ENCODE results near the gene SEC24B.

SEC24B gene

GRCh38 chr4:109414938-109415337 is 18.7 kb upstream of the SEC24B start:
- no peak overlapping the region for H3K27ac ChIP-seq
- TF ChIP-seq CTCF (IDR thresholded peaks at IDR 0.05) = no peak
- TF ChIP-seq ZFX (IDR thresholded peaks at IDR 0.05; ENCODE audit: borderline replicate concordance) = no peak

GRCh38 chr4:109418588-109418987 is 15.0 kb upstream of the SEC24B start:
- no peak overlapping the region for H3K27ac ChIP-seq
- TF ChIP-seq ZFX (IDR thresholded peaks at IDR 0.05; ENCODE audit: borderline replicate concordance) = no peak
- TF ChIP-seq CTCF (IDR thresholded peaks at IDR 0.05) = no peak

DNA sequence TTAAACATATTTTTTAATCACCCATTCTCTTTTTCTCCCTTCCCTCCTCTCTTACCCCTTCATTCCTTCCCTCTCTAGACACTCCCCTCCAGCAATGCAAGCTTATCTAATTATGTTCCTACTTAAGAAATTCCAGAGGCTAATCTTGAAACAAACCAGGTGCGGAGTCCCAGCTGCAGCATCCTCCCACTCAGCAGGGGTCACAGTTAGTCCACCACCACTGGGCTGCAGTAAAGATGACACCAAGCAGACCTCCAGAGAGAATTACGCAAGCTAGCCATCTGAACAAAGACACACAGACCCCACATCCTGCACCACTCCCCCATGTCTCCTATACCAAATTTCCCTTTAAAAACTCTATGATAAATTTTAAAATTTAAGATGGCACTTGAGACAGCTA is 13.9 kb upstream of the SEC24B start:
- H3K27ac ChIP-seq = no peak overlapping the region
- TF ChIP-seq CTCF (IDR thresholded peaks at IDR 0.05) (no peak), ZFX (IDR thresholded peaks at IDR 0.05; ENCODE audit: borderline replicate concordance) (no peak)

DNA sequence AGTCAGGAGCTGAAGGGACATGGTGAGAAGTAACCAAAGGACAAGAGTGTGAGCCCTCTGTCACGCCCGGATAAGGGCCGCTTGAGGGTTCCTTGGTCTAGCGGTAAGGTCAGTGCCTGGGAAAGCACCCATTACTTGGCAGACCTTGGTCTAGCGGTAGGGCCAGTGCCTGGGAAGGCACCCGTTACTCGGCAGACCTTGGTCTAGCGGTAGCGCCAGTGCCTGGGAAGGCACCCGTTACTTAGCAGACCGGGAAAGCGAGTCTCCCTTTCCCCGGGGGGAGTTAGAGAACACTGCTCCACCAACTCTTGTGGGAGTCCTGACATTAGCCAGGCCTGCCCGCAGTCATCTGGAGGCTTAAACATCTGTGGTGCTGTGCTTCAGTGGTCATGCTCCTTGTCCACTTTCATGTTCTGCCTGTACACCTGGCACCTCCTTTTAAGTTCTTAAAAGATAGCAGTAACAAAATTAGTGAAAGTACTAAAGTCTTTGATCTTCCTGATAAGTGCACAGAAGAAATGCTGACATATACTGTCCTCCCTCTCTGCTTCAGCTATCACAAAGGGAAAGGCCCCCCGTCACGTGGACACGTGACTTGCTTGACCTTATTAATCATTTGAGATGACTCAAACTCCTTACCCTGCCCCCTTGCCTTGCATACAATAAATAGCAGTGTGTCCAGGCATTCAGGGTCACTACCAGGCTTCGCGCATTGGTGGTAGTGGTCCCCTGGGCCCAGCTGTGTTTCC is 9.3 kb upstream of the SEC24B start:
- no peak for TF ChIP-seq ZFX (IDR thresholded peaks at IDR 0.05; ENCODE audit: borderline replicate concordance)
- no peak for TF ChIP-seq CTCF (IDR thresholded peaks at IDR 0.05)
- H3K27ac ChIP-seq = no peak overlapping the region

- TF ChIP-seq CTCF (IDR thresholded peaks at IDR 0.05) (no peak), ZFX (IDR thresholded peaks at IDR 0.05; ENCODE audit: borderline replicate concordance) (no peak)
- no peak overlapping the region for H3K27ac ChIP-seq
These were observed 8.2 kb upstream of the SEC24B start for GRCh38 chr4:109425405-109425804.

DNA sequence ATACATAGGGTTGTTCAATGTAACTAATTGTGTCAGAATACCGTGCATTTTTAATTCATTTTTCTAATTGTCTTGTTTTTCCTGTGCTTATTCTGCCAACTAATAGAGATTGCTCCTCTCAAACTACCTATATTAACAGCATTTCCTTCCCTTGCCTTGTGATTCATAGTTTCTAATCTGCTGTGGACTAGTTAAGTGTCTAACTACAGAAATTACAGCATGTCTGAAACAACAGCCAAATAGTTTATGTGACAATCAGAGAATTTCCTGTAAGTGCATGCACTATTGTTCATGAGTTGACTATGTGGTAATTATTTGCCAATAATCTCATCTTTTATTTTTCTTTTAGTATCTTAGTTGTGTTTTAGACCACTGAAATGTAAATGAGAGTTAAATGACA is 4.1 kb upstream of the SEC24B start:
- H3K27ac ChIP-seq = no peak overlapping the region
- TF ChIP-seq CTCF (IDR thresholded peaks at IDR 0.05) = no peak
- TF ChIP-seq ZFX (IDR thresholded peaks at IDR 0.05; ENCODE audit: borderline replicate concordance) = no peak

DNA sequence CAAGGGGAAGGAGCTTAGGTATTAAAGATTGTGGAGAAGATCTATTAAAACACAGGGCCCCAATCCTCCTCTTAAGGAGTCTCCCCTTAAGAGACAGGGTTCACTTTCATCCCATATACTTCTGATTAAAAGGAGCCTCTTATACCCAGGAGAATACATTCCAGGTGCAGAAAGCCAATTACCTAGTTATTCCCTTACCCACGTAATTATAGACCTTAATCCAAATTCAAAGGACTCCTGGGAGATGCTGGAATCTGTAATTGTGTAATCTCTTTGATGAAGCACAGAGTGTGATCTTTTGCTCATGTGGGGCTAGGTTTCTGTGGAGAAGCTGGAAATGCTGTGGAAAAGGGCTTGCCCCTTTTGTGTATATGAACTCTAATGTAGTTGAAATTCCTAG is 1.4 kb upstream of the SEC24B start:
- TF ChIP-seq ZFX (IDR thresholded peaks at IDR 0.05; ENCODE audit: borderline replicate concordance) (no peak), CTCF (IDR thresholded peaks at IDR 0.05) (no peak)
- H3K27ac ChIP-seq = no peak overlapping the region

Data from 22Rv1 (cell line).